ENCODE measurements around the gene COPB1.

GRCh38 chr11:14520747-14521151, 21.1 kb upstream of the COPB1 start:
- no peak for TF ChIP-seq EGR1 (IDR thresholded peaks at IDR 0.05; ENCODE audit: low read depth in 2 of 2)
- TF ChIP-seq, protein P1, sequence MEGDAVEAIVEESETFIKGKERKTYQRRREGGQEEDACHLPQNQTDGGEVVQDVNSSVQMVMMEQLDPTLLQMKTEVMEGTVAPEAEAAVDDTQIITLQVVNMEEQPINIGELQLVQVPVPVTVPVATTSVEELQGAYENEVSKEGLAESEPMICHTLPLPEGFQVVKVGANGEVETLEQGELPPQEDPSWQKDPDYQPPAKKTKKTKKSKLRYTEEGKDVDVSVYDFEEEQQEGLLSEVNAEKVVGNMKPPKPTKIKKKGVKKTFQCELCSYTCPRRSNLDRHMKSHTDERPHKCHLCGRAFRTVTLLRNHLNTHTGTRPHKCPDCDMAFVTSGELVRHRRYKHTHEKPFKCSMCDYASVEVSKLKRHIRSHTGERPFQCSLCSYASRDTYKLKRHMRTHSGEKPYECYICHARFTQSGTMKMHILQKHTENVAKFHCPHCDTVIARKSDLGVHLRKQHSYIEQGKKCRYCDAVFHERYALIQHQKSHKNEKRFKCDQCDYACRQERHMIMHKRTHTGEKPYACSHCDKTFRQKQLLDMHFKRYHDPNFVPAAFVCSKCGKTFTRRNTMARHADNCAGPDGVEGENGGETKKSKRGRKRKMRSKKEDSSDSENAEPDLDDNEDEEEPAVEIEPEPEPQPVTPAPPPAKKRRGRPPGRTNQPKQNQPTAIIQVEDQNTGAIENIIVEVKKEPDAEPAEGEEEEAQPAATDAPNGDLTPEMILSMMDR (IDR thresholded peaks at IDR 0.05; ENCODE audit: low read depth, low read length, missing input control), result no peak
- no peak for TF ChIP-seq TAF1 (conservative IDR thresholded peaks at IDR 0.05)
